A673 (cell line): ENCODE results near the gene P3R3URF.

ENCODE experiments used
- EZH2 ChIP-seq: fragments of 200-600 bp; sonication (generic); IDR thresholded peaks from 2 replicates; pipeline ENCODE4 v1.6.1; 2017; ENCODE audit warnings: borderline replicate concordance, low read depth, mild to moderate bottlenecking, mixed read lengths, antibody characterized with exemption, low read length; ENCODE audit not compliant: poor library complexity, severe bottlenecking
- TF ChIP-seq, protein P1 (sequence below): fragments of 300-800, 200-600 bp; sonication (generic); conservative IDR thresholded peaks from 2 replicates; pipeline ENCODE4 v1.5.1; 2017; ENCODE audit warnings: low read depth, mild to moderate bottlenecking, antibody characterized with exemption, low read length, moderate library complexity, mixed read lengths

DNA sequence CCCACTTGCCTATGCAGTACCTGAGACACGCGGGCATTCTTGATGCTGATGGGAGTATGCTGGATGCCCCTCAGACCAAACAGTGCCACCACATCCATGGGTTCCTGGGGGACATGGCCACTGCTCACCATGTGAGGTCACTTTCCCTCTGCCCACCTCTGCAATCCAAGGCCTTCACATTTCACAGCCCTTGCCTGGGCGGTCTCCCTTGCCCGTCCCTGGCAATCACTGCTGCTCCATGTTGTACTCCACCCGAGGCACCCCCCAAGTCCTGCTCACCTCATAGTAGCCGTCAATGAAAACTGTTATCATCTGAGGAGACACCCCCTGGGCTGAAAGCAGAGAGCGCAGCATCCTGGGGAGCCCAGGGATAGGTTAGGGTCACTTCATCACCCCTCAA, 17.0 kb upstream of the P3R3URF start:
- TF ChIP-seq, protein P1, sequence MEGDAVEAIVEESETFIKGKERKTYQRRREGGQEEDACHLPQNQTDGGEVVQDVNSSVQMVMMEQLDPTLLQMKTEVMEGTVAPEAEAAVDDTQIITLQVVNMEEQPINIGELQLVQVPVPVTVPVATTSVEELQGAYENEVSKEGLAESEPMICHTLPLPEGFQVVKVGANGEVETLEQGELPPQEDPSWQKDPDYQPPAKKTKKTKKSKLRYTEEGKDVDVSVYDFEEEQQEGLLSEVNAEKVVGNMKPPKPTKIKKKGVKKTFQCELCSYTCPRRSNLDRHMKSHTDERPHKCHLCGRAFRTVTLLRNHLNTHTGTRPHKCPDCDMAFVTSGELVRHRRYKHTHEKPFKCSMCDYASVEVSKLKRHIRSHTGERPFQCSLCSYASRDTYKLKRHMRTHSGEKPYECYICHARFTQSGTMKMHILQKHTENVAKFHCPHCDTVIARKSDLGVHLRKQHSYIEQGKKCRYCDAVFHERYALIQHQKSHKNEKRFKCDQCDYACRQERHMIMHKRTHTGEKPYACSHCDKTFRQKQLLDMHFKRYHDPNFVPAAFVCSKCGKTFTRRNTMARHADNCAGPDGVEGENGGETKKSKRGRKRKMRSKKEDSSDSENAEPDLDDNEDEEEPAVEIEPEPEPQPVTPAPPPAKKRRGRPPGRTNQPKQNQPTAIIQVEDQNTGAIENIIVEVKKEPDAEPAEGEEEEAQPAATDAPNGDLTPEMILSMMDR, result no peak
- no peak for TF ChIP-seq EZH2
